Ovary (tissue), 9 donors: ENCODE data around the gene PAK6. TPM values are rescaled to one million over a fixed set of nuclear protein-coding genes. Genes with fewer than 3 reads are reported as not detected.

ENCODE experiments used
- DNase-seq, 5 donors: peaks; one replicate each; pipeline ENCODE4 v3.0.0-alpha.2; 2019 to 2020
- H3K27ac ChIP-seq, 2 donors: fragments of 200-600 bp; one replicate each; pipeline versions ENCODE4 v1.5.1 to v1.8.0; 2019 to 2022
- H3K27me3 ChIP-seq: fragments of 200-600 bp; one replicate; pipeline ENCODE4 v1.8.0; 2022
- H3K36me3 ChIP-seq: fragments of 200-600 bp; sonication (generic); one replicate; pipeline ENCODE4 v1.5.1; 2019
- H3K4me1 ChIP-seq: one replicate; pipeline ENCODE4 v1.8.1; 2013; ENCODE audit warnings: mild to moderate bottlenecking, moderate library complexity; ENCODE audit not compliant: insufficient read depth
- H3K4me3 ChIP-seq: fragments of 200-600 bp; sonication (generic); one replicate; pipeline ENCODE4 v1.5.1; 2017
- H3K9me3 ChIP-seq, 2 donors: fragments of 200-600 bp in 1 of 2; sonication (generic) in 1 of 2; one replicate each; pipeline versions ENCODE4 v1.5.1 to v1.8.1; 2013 to 2019; ENCODE audit warnings: mild to moderate bottlenecking in 1 of 2, moderate library complexity in 1 of 2
- EP300 ChIP-seq: sonication (generic); formaldehyde crosslinking; IDR thresholded peaks from one replicate; pipeline ENCODE4 v1.6.1; 2017; ENCODE audit warnings: antibody characterized with exemption
- POLR2A ChIP-seq: fragments of 450-650 bp; IDR thresholded peaks from one replicate; pipeline ENCODE4 v1.6.1; 2017; ENCODE audit warnings: antibody characterized with exemption, mild to moderate bottlenecking, moderate library complexity
- WGBS, 3 donors: extraction: QIAGEN DNeasy Blood & Tissue Kit in 1 of 3; methylation state at CpG; one replicate each; pipeline versions ENCODE4 v1.1.5 to v1.1.7; 2013 to 2017; 5-methylcytosine and 5-hydroxymethylcytosine counted together
- intact Hi-C, 4 donors: fragments of 100-400 bp; cut with DNase I; formaldehyde crosslinking; loops; one replicate each; pipeline versions ENCODE4 v1.11.0 to v1.15.1; 2022 to 2023
- polyA plus RNA-seq, 2 donors: library from polyadenylated mRNA; stranded (reverse); fragments of 200-250 nt in 1 of 2; fragments of 350-450 nt in 1 of 2; fragmentation: Illumina TruSeq in 1 of 2; extraction: RNeasy Lipid Tissue Mini Kit (QIAGEN cat#74804) in 1 of 2; gene quantifications; one replicate each; pipeline ENCODE4 v1.2.3, GENCODE V29; 2013 to 2014
- total RNA-seq, 7 donors: library from RNA; depleted of rRNA in 2 of 7; stranded (reverse); fragments of >200 nt in 2 of 7; fragmentation: NEBNext Ultra II Directional in 3 of 7; extraction: Animal tissue kit (Norgen Biotek cat#: 25700) in 3 of 7; gene quantifications; one replicate each; pipeline versions ENCODE4 v1.1.0 to v1.2.4, GENCODE V29; 2016 to 2023
- TF ChIP-seq, protein P1 (sequence below), 3 donors: fragments of 450-650 bp in 2 of 3; fragments of 200-600 bp in 1 of 3; IDR thresholded peaks; one replicate each; pipeline versions ENCODE4 v1.5.1 to v1.8.0; 2016 to 2022; ENCODE audit warnings: antibody characterized with exemption in 3 of 3, mild to moderate bottlenecking in 1 of 3
- donor health status: DM: no; HTN: no; CAD: no; lungs with moderate emphysema.
- donor health status: DM: no; HTN: no; CAD: no.
- donor health status: Bipolar disorder and iron deficiency.
- donor health status: DM: yes; HTN: yes; CAD: no.
- donor health status: DM: no; HTN: no; CAD: no.
- donor health status: DM: yes; HTN: yes; CAD: no.

Gene PAK6
- total and polyA plus RNA-seq, 9 donors, result 0.36 to 6.7 (median 1.5) TPM

DNA sequence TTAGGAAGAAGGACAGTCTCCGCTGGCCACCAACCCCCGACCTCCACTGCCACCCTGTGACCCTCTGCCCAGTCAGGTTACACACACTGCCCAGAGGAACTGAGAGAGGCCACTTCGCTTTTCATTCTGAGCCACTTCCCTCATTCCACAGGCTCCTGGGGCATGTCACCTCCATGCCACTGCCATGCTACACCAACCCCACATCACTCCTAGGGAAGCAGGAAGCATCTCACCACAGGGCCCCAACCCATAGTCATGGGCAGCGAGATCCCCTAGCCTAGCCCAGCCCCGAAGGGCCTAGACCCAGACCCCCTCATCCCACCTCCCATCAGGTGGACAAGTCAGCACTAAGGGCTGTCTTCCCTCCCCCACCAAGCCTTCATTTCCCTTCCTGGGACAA is 67.5 kb downstream of the PAK6 start:
- 94 to 100% (median 97%) methylated on average over 5 of the region's 5 CpGs for WGBS, 3 donors
- no peak overlapping the region for H3K4me3 ChIP-seq
- no peaks in the 10 kb centered on the region for H3K4me1 ChIP-seq
- intact Hi-C loops, result no loop called here
- H3K36me3 ChIP-seq, result no peaks in the 10 kb centered on the region
- no peak overlapping the region for H3K27ac ChIP-seq
- no peak for DNase-seq
- no peaks in the 10 kb centered on the region for H3K9me3 ChIP-seq
- TF ChIP-seq POLR2A, result no peak
- TF ChIP-seq, protein P1, sequence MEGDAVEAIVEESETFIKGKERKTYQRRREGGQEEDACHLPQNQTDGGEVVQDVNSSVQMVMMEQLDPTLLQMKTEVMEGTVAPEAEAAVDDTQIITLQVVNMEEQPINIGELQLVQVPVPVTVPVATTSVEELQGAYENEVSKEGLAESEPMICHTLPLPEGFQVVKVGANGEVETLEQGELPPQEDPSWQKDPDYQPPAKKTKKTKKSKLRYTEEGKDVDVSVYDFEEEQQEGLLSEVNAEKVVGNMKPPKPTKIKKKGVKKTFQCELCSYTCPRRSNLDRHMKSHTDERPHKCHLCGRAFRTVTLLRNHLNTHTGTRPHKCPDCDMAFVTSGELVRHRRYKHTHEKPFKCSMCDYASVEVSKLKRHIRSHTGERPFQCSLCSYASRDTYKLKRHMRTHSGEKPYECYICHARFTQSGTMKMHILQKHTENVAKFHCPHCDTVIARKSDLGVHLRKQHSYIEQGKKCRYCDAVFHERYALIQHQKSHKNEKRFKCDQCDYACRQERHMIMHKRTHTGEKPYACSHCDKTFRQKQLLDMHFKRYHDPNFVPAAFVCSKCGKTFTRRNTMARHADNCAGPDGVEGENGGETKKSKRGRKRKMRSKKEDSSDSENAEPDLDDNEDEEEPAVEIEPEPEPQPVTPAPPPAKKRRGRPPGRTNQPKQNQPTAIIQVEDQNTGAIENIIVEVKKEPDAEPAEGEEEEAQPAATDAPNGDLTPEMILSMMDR (IDR thresholded peaks at IDR 0.05), result no peak
- TF ChIP-seq EP300, result no peak
- H3K27me3 ChIP-seq, result no peaks in the 10 kb centered on the region

DNA sequence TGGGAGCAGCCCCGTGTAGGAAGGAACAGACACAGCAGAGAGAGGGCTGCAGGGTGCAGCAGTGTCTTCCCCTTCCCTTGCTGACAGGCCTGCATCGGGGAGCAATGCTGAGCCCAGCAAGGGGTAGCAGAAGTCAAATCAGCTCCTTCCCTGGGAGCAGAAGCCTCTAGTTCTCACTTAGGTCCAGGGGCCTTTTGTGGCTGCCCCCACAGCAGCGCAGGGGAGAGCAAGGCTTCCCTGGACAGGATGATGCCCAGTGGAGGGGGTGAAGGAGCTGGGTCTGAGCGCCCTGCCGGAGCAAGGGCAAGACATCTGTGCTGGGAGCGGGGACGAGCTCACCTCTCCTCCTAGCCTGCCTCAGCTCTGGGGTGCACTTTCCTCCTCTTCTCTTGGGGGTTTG is 68.0 kb downstream of the PAK6 start:
- 75 to 85% (median 77%) methylated on average over 7 of the region's 7 CpGs for WGBS, 3 donors
- TF ChIP-seq POLR2A (no peak), EP300 (no peak)
- TF ChIP-seq, protein P1 (IDR thresholded peaks at IDR 0.05), result no peak
- intact Hi-C loops, result no loop called here
- no peaks in the 10 kb centered on the region for H3K36me3 ChIP-seq
- H3K4me1 ChIP-seq, result no peaks in the 10 kb centered on the region
- no peaks in the 10 kb centered on the region for H3K27me3 ChIP-seq
- H3K9me3 ChIP-seq, result no peaks in the 10 kb centered on the region
- no peak for DNase-seq
- no peak overlapping the region for H3K27ac ChIP-seq
- H3K4me3 ChIP-seq, result no peak overlapping the region

DNA sequence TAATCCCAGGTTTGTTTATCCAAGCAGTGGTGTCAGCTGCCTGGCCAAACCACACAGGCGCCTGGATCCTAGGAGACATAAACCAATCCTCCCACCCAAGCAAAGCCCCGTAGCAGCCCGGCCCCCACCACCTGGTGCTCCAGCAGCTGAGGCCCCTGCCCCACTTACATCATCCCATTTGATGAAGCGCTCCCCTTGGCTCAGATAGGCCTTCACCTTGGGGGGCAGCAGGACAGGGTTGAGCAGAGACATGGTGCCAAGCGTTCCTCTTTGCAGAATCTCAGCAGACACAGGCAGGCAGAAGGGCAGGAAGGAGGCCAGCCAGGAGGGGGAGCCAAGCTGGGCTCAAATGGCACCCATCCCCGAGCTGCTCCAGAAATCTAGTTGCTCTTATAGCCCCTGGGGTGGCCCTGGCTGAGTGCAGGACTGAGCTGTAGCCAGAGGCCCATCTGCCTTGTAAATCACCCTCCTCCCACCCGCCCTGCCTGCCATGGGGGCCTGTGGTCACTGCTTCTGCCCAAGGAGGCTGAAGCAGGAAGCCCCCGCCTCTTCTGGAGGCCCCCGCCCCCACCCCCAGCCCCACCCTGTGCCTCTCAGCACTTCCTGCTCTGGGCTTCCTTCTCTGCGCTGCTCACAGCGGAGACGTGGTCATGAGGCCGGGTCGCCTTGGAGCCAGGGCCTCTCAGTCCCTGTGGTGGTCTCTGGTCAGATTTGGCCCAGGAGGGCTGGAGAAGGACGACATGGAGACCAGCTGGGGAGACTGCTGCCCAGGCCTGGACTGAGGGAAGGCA is 68.8 kb downstream of the PAK6 start, which contains the start of gene PLCB2:
TSS of gene PLCB2 (minus strand) at position 515 of the 791 bp plus-strand sequence. CDS start at position 252, 263 bp downstream.
- no peak for DNase-seq
- Histone ChIP-seq H3K4me3 (no peak within 1 kb of the TSS), H3K27me3 (no peaks in the 10 kb centered on the region)

DNA sequence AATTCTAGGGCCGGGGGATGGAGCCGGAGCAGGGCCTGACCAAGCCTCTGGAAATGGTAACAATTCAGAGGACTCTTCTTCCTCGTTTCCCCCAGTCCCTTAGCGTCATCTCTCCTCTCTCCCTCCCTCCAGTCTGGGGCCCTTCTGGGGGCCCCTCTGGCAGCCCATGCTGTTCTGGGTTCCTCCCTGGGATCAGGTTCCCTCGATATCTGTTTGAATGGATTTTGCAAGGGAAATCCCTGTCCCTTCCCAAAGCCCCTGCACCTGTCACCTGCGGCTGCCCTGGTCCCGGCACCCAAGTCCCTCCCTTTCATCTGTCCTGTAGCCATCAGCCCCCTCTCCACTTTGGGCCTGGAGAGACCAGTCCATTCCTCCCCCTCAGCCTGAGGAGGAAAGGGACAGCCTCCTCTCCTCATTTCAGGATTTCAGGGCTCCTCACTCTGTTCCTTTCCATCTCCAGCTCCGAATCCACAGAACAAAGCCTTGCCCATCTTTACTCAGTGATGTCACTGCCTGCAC is 70.5 kb downstream of the PAK6 start:
- H3K27me3 ChIP-seq, result no peaks in the 10 kb centered on the region
- DNase-seq, result no peak
- TF ChIP-seq, protein P1 (IDR thresholded peaks at IDR 0.05), result no peak
- no peak for TF ChIP-seq POLR2A
- TF ChIP-seq EP300, result no peak
- no peaks in the 10 kb centered on the region for H3K9me3 ChIP-seq
- intact Hi-C loops, result no loop called here
- H3K4me3 ChIP-seq, result no peak overlapping the region
- H3K4me1 ChIP-seq, result no peaks in the 10 kb centered on the region
- no peaks in the 10 kb centered on the region for H3K36me3 ChIP-seq
- H3K27ac ChIP-seq, result no peak overlapping the region
- 77 to 82% (median 81%) methylated on average over 8 of the region's 8 CpGs for WGBS, 3 donors

More for the DNA sequence above, 68.8 kb downstream of the PAK6 start, which contains the start of gene PLCB2:
- 52 to 67% (median 53%) methylated on average over 14 to 15 of the region's 15 CpGs for WGBS, 3 donors
- no peak within 1 kb of the TSS for H3K27ac ChIP-seq
- no peaks in the 10 kb centered on the region for H3K4me1 ChIP-seq
- TF ChIP-seq, protein P1 (IDR thresholded peaks at IDR 0.05), result no peak
- TF ChIP-seq POLR2A (no peak), EP300 (no peak)
- H3K9me3 ChIP-seq, result no peaks in the 10 kb centered on the region
- no peaks in the 10 kb centered on the region for H3K36me3 ChIP-seq
- intact Hi-C loops, result no loop called here
